SK-N-SH treated with all-trans-retinoic acid at 6 μM for 48 hours (cell line): ENCODE measurements around the gene KIAA0408.

Experiments
- ARNTL ChIP-seq: fragments of 450-650 bp; formaldehyde crosslinking; IDR thresholded peaks from 2 replicates; pipeline ENCODE4 v1.5.0; 2020; ENCODE audit warnings: low read depth, mild to moderate bottlenecking, moderate library complexity, borderline replicate concordance
- BACH2 ChIP-seq: fragments of 250-450 bp; sonication (Bioruptor Pico); IDR thresholded peaks from 2 replicates; pipeline ENCODE4 v1.9.0; 2021; ENCODE audit warnings: mild to moderate bottlenecking, borderline replicate concordance
- GLIS3 ChIP-seq: fragments of 250-450 bp; sonication (Bioruptor Pico); IDR thresholded peaks from 2 replicates; pipeline ENCODE4 v1.5.0; 2020; ENCODE audit warnings: mild to moderate bottlenecking, moderate library complexity
- PATZ1 ChIP-seq: fragments of 250-450 bp; sonication (Bioruptor Pico); IDR thresholded peaks from 2 replicates; pipeline ENCODE4 v1.8.0; 2020; ENCODE audit warnings: mild to moderate bottlenecking, moderate library complexity, borderline replicate concordance
- SNAI2 ChIP-seq: fragments of 250-450 bp; sonication (Bioruptor Pico); IDR thresholded peaks from 2 replicates; pipeline ENCODE4 v1.5.0; 2020; ENCODE audit warnings: mild to moderate bottlenecking, moderate library complexity
- ZNF565 ChIP-seq: fragments of 450-650 bp; formaldehyde crosslinking; conservative IDR thresholded peaks from 2 replicates; pipeline ENCODE4 v1.5.0; 2020; ENCODE audit warnings: low read depth, mild to moderate bottlenecking, moderate library complexity

GRCh38 chr6:127435626-127436220, 23.5 kb downstream of the KIAA0408 start:
- TF ChIP-seq BACH2 (CRISPR knock-in tag) = no peak
- TF ChIP-seq ARNTL (CRISPR knock-in tag) = no peak
- no peak for TF ChIP-seq PATZ1 (CRISPR knock-in tag)
- TF ChIP-seq SNAI2 (CRISPR knock-in tag) = no peak
- no peak for TF ChIP-seq GLIS3 (CRISPR knock-in tag)
- no peak for TF ChIP-seq ZNF565 (CRISPR knock-in tag)
